B cell (primary cell): ENCODE data around the gene TBC1D17.

Experiments
- EZH2 ChIP-seq: IDR thresholded peaks from 2 replicates; pipeline ENCODE4 v1.6.1; 2012; ENCODE audit warnings: borderline replicate concordance, low read depth, mild to moderate bottlenecking, moderate library complexity, low read length; ENCODE audit not compliant: insufficient read depth, poor library complexity, severe bottlenecking
- TF ChIP-seq, protein P1 (sequence below): fragments of 200-600 bp; IDR thresholded peaks from one replicate; pipeline ENCODE4 v1.8.0; 2022; ENCODE audit warnings: antibody characterized with exemption, mild to moderate bottlenecking

DNA sequence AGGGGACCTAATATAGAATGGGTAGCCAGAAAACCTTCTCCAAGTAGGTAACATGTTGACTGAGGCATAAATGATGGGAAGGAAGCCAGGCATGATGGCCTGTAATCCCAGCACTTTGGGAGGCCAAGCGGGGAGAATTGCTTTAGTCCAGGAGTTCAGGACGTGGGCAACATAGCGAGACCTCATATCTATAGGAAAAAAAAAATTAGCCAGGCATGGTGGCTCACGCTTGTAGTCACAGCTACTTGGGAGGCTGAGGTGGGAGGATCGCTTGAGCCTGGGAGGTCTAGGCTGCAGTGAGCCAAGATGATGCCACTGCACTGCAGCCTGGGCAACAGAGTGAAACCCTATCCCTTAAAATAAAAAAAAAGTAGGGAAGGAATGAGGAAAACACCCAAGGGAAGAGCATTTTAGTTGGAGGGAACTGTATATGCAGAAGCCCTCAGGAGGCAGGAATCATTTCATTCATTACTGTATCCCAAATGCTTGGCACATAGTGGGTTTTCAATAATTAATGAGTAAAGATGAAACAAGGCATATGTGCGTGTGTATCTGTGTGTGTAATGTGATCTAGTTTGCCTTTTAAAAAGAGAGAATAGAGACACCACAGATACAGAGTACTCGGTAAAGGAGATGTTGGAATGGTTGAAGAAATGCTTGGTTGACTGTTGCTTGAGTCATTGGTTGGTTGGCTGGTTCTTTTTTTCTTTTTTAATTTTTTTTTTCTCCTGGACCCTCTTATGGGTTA, 54.0 kb downstream of the TBC1D17 start:
- TF ChIP-seq EZH2: no peak
- TF ChIP-seq, protein P1, sequence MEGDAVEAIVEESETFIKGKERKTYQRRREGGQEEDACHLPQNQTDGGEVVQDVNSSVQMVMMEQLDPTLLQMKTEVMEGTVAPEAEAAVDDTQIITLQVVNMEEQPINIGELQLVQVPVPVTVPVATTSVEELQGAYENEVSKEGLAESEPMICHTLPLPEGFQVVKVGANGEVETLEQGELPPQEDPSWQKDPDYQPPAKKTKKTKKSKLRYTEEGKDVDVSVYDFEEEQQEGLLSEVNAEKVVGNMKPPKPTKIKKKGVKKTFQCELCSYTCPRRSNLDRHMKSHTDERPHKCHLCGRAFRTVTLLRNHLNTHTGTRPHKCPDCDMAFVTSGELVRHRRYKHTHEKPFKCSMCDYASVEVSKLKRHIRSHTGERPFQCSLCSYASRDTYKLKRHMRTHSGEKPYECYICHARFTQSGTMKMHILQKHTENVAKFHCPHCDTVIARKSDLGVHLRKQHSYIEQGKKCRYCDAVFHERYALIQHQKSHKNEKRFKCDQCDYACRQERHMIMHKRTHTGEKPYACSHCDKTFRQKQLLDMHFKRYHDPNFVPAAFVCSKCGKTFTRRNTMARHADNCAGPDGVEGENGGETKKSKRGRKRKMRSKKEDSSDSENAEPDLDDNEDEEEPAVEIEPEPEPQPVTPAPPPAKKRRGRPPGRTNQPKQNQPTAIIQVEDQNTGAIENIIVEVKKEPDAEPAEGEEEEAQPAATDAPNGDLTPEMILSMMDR: no peak
